ENCODE data around the gene ACTR3C.
"Not testable (repeated sequence)": the region's sequence is repeated elsewhere in the genome, so short reads cannot be mapped to it uniquely, and the experiment has no call there.

ACTR3C gene

DNA sequence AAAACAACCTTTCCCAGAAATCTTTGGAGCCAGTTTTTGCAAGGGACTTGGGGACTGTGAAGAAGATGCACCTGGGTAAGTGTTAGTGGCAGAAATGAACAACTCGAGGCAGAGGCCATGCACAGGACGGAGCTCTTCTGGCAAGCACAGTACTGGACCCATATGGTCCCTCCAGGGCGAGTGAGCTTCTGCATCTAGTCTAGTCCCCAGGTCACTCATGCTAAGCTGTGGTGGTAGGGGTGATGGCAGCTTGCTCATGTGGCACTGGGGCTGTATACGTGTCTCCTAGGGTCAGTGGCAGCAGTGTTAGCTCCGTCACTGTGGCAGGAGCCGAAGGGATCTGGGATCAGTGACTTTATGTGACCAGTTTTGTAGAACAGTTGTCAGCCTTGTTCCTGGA is 9.5 kb downstream of the ACTR3C start:
- Histone ChIP-seq H3K36me3 (ENCODE audit: control insufficient read depth, insufficient read depth, low read length) (no peaks in the 10 kb centered on the region), H3K27me3 (ENCODE audit: control insufficient read depth, insufficient read depth, low read length, poor library complexity, severe bottlenecking) (no peaks in the 10 kb centered on the region), H3K4me3 (ENCODE audit: insufficient read depth, low read depth, low read length) (no peak overlapping the region), H3K9me3 (ENCODE audit: control insufficient read depth, low read length) (no peaks in the 10 kb centered on the region), H3K27ac (ENCODE audit: insufficient read depth, low read depth, low read length, poor library complexity, severe bottlenecking) (no peak overlapping the region), H3K4me1 (ENCODE audit: control insufficient read depth, insufficient read depth, low read length) (peaks cover 9% of the 10 kb centered on the region)
- WGBS, 2 experiments, result 92 to 93% methylated on average over 6 of the region's 6 CpGs

- Histone ChIP-seq H3K4me1 (ENCODE audit: control insufficient read depth, insufficient read depth, low read length) (peaks cover 9% of the 10 kb centered on the region), H3K27ac (ENCODE audit: insufficient read depth, low read depth, low read length, poor library complexity, severe bottlenecking) (no peak overlapping the region), H3K9me3 (ENCODE audit: control insufficient read depth, low read length) (no peaks in the 10 kb centered on the region), H3K4me3 (ENCODE audit: insufficient read depth, low read depth, low read length) (no peak overlapping the region), H3K27me3 (ENCODE audit: control insufficient read depth, insufficient read depth, low read length, poor library complexity, severe bottlenecking) (no peaks in the 10 kb centered on the region), H3K36me3 (ENCODE audit: control insufficient read depth, insufficient read depth, low read length) (no peaks in the 10 kb centered on the region)
- 72 to 76% methylated on average over 3 of the region's 3 CpGs for WGBS, 2 experiments
Measured at GRCh38 chr7:150313367-150313809, 10.0 kb downstream of the ACTR3C start.

GRCh38 chr7:150312649-150313366 is 10.5 kb downstream of the ACTR3C start:
- 80 to 81% methylated on average over 6 of the region's 7 CpGs for WGBS, 2 experiments
- not testable (repeated sequence) for H3K4me3 ChIP-seq (ENCODE audit: insufficient read depth, low read depth, low read length); H3K27ac ChIP-seq (ENCODE audit: insufficient read depth, low read depth, low read length, poor library complexity, severe bottlenecking); H3K27me3 ChIP-seq (ENCODE audit: control insufficient read depth, insufficient read depth, low read length, poor library complexity, severe bottlenecking); H3K9me3 ChIP-seq (ENCODE audit: control insufficient read depth, low read length); H3K4me1 ChIP-seq (ENCODE audit: control insufficient read depth, insufficient read depth, low read length); H3K36me3 ChIP-seq (ENCODE audit: control insufficient read depth, insufficient read depth, low read length)

GRCh38 chr7:150311711-150312110 is 11.6 kb downstream of the ACTR3C start:
- 78 to 81% methylated on average over 5 of the region's 5 CpGs for WGBS, 2 experiments
- Histone ChIP-seq H3K36me3 (ENCODE audit: control insufficient read depth, insufficient read depth, low read length) (no peaks in the 10 kb centered on the region), H3K4me3 (ENCODE audit: insufficient read depth, low read depth, low read length) (no peak overlapping the region), H3K27ac (ENCODE audit: insufficient read depth, low read depth, low read length, poor library complexity, severe bottlenecking) (no peak overlapping the region), H3K4me1 (ENCODE audit: control insufficient read depth, insufficient read depth, low read length) (peaks cover 9% of the 10 kb centered on the region), H3K9me3 (ENCODE audit: control insufficient read depth, low read length) (no peaks in the 10 kb centered on the region), H3K27me3 (ENCODE audit: control insufficient read depth, insufficient read depth, low read length, poor library complexity, severe bottlenecking) (no peaks in the 10 kb centered on the region)

DNA sequence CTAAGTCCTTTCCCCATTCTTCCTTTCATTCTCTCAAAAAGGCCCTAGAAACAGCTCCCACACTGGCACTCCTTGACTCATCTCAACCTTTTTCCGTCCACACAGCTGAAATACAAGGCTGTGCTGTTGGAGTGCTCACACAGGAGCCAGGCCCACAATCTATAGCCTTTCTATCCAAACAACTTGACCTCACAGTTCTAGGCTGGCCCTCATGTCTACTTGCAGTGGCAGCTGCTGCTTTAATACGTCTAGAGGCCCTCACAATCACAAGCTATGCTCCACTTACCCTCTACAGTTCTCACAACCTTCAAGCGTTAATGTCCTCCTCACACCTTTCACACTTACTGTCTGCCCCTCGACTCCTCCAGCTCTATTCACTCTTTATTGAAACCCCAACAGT is 12.2 kb downstream of the ACTR3C start:
- Histone ChIP-seq H3K4me1 (ENCODE audit: control insufficient read depth, insufficient read depth, low read length) (peaks cover 9% of the 10 kb centered on the region), H3K9me3 (ENCODE audit: control insufficient read depth, low read length) (no peaks in the 10 kb centered on the region), H3K4me3 (ENCODE audit: insufficient read depth, low read depth, low read length) (no peak overlapping the region), H3K36me3 (ENCODE audit: control insufficient read depth, insufficient read depth, low read length) (no peaks in the 10 kb centered on the region), H3K27ac (ENCODE audit: insufficient read depth, low read depth, low read length, poor library complexity, severe bottlenecking) (no peak overlapping the region), H3K27me3 (ENCODE audit: control insufficient read depth, insufficient read depth, low read length, poor library complexity, severe bottlenecking) (no peaks in the 10 kb centered on the region)
- WGBS, 2 experiments, result 93% methylated on average over 4 of the region's 4 CpGs

- Histone ChIP-seq H3K36me3 (ENCODE audit: control insufficient read depth, insufficient read depth, low read length) (no peaks in the 10 kb centered on the region), H3K9me3 (ENCODE audit: control insufficient read depth, low read length) (no peaks in the 10 kb centered on the region), H3K27ac (ENCODE audit: insufficient read depth, low read depth, low read length, poor library complexity, severe bottlenecking) (no peak overlapping the region), H3K4me3 (ENCODE audit: insufficient read depth, low read depth, low read length) (no peak overlapping the region), H3K4me1 (ENCODE audit: control insufficient read depth, insufficient read depth, low read length) (peaks cover 9% of the 10 kb centered on the region), H3K27me3 (ENCODE audit: control insufficient read depth, insufficient read depth, low read length, poor library complexity, severe bottlenecking) (no peaks in the 10 kb centered on the region)
Measured at GRCh38 chr7:150308575-150308974, 14.8 kb downstream of the ACTR3C start.

- 81 to 83% methylated on average over 9 of the region's 9 CpGs for WGBS, 2 experiments
- Histone ChIP-seq H3K9me3 (ENCODE audit: control insufficient read depth, low read length) (no peaks in the 10 kb centered on the region), H3K4me3 (ENCODE audit: insufficient read depth, low read depth, low read length) (no peak overlapping the region), H3K27me3 (ENCODE audit: control insufficient read depth, insufficient read depth, low read length, poor library complexity, severe bottlenecking) (no peaks in the 10 kb centered on the region), H3K27ac (ENCODE audit: insufficient read depth, low read depth, low read length, poor library complexity, severe bottlenecking) (no peak overlapping the region), H3K4me1 (ENCODE audit: control insufficient read depth, insufficient read depth, low read length) (peaks cover 9% of the 10 kb centered on the region), H3K36me3 (ENCODE audit: control insufficient read depth, insufficient read depth, low read length) (no peaks in the 10 kb centered on the region)
Measured at GRCh38 chr7:150307904-150308303, 15.4 kb downstream of the ACTR3C start.

- Histone ChIP-seq H3K27ac (ENCODE audit: insufficient read depth, low read depth, low read length, poor library complexity, severe bottlenecking) (no peak overlapping the region), H3K4me3 (ENCODE audit: insufficient read depth, low read depth, low read length) (no peak overlapping the region), H3K27me3 (ENCODE audit: control insufficient read depth, insufficient read depth, low read length, poor library complexity, severe bottlenecking) (no peaks in the 10 kb centered on the region), H3K36me3 (ENCODE audit: control insufficient read depth, insufficient read depth, low read length) (no peaks in the 10 kb centered on the region), H3K4me1 (ENCODE audit: control insufficient read depth, insufficient read depth, low read length) (peaks cover 7% of the 10 kb centered on the region), H3K9me3 (ENCODE audit: control insufficient read depth, low read length) (no peaks in the 10 kb centered on the region)
- 92 to 94% methylated on average over 3 of the region's 3 CpGs for WGBS, 2 experiments
Measured at GRCh38 chr7:150307129-150307528, 16.2 kb downstream of the ACTR3C start.

DNA sequence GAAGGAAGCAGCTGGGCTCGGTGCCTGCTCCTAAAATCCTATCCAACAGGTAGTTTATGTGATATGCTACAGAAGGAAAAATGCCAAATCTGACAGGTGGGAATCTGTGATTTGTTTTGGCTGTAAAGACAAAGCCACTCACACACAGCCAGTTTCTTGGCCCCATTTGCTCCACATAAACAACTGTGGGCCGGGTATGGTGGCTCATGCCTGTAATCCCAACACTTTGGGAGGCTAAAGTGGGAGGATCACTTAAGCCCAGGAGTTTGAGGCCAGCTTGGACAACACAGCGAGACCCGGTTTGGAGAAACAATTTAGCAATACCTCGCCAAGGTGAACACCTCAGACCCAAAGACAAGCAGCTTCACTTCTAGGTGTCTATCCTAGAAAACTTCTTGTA is 17.0 kb downstream of the ACTR3C start:
- not testable (repeated sequence) for H3K4me1 ChIP-seq (ENCODE audit: control insufficient read depth, insufficient read depth, low read length); H3K27me3 ChIP-seq (ENCODE audit: control insufficient read depth, insufficient read depth, low read length, poor library complexity, severe bottlenecking); H3K4me3 ChIP-seq (ENCODE audit: insufficient read depth, low read depth, low read length); H3K36me3 ChIP-seq (ENCODE audit: control insufficient read depth, insufficient read depth, low read length); H3K9me3 ChIP-seq (ENCODE audit: control insufficient read depth, low read length); H3K27ac ChIP-seq (ENCODE audit: insufficient read depth, low read depth, low read length, poor library complexity, severe bottlenecking)
- WGBS, 2 experiments, result 77 to 88% methylated on average over 4 of the region's 5 CpGs

DNA sequence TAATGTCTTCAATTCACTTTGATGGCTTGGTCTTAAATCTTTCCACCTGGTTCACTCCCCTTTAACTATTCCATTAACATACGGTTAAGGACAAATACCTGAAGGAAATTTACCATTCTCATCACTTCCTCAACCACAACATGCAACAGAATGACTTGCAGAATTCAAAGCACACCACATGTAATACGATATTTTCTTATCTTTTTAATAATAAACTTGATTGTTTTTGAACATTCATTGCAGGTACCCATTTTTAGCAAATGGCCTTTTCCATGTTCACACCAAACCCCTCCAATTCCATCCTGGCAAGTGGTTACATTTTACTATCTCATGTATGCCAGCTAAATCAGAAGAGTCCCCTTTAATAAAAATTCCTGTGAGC is 17.5 kb downstream of the ACTR3C start:
- not testable (repeated sequence) for H3K9me3 ChIP-seq (ENCODE audit: control insufficient read depth, low read length); H3K4me1 ChIP-seq (ENCODE audit: control insufficient read depth, insufficient read depth, low read length); H3K36me3 ChIP-seq (ENCODE audit: control insufficient read depth, insufficient read depth, low read length); H3K27me3 ChIP-seq (ENCODE audit: control insufficient read depth, insufficient read depth, low read length, poor library complexity, severe bottlenecking); H3K27ac ChIP-seq (ENCODE audit: insufficient read depth, low read depth, low read length, poor library complexity, severe bottlenecking); H3K4me3 ChIP-seq (ENCODE audit: insufficient read depth, low read depth, low read length)
- 100% methylated on average over 1 of the region's 2 CpGs for WGBS, 2 experiments
